ENCODE data around the gene RPAIN.

DNA sequence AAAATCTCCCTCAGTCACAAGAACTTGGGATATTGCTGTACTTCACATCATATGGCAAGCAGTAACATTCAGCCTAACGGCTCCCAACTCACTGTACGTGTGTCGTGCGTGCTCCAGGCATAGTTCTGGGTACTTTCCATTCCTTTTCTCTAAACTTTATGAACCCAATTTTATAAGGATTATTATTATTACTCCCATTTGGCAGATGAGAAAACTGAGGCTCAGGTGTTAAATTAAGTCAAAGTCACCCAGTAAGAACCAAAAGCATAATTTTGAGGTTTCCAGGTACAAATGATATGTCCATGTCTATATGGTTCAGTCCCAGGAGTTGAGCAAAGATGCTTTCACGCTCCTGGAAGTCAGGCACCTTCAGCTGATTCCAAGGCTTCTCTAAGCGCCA, 23.7 kb downstream of the RPAIN start:
- TF ChIP-seq, protein P1, sequence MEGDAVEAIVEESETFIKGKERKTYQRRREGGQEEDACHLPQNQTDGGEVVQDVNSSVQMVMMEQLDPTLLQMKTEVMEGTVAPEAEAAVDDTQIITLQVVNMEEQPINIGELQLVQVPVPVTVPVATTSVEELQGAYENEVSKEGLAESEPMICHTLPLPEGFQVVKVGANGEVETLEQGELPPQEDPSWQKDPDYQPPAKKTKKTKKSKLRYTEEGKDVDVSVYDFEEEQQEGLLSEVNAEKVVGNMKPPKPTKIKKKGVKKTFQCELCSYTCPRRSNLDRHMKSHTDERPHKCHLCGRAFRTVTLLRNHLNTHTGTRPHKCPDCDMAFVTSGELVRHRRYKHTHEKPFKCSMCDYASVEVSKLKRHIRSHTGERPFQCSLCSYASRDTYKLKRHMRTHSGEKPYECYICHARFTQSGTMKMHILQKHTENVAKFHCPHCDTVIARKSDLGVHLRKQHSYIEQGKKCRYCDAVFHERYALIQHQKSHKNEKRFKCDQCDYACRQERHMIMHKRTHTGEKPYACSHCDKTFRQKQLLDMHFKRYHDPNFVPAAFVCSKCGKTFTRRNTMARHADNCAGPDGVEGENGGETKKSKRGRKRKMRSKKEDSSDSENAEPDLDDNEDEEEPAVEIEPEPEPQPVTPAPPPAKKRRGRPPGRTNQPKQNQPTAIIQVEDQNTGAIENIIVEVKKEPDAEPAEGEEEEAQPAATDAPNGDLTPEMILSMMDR (conservative IDR thresholded peaks at IDR 0.05; ENCODE audit: low read depth, low read length) = no peak
- TF ChIP-seq EZH2 (IDR thresholded peaks at IDR 0.05; ENCODE audit: low read length, unreplicated experiment) = no peak
